GM12892 (cell line): ENCODE data around the gene MIB1.

ENCODE experiments used
- POLR2A ChIP-seq: IDR thresholded peaks from 2 replicates; pipeline ENCODE4 v1.6.1; 2011; ENCODE audit warnings: low read depth, low read length, control low read depth
- POLR2AphosphoS5 ChIP-seq: IDR thresholded peaks from 2 replicates; pipeline ENCODE4 v1.6.1; 2011; ENCODE audit warnings: low read depth, low read length, control low read depth

GRCh38 chr18:21739604-21740537 lies 721 bp upstream of the MIB1 start:
- TF ChIP-seq POLR2AphosphoS5 (no peak), POLR2A (no peak)
